ENCODE measurements around the gene UBXN11.

The UBXN11 gene

DNA sequence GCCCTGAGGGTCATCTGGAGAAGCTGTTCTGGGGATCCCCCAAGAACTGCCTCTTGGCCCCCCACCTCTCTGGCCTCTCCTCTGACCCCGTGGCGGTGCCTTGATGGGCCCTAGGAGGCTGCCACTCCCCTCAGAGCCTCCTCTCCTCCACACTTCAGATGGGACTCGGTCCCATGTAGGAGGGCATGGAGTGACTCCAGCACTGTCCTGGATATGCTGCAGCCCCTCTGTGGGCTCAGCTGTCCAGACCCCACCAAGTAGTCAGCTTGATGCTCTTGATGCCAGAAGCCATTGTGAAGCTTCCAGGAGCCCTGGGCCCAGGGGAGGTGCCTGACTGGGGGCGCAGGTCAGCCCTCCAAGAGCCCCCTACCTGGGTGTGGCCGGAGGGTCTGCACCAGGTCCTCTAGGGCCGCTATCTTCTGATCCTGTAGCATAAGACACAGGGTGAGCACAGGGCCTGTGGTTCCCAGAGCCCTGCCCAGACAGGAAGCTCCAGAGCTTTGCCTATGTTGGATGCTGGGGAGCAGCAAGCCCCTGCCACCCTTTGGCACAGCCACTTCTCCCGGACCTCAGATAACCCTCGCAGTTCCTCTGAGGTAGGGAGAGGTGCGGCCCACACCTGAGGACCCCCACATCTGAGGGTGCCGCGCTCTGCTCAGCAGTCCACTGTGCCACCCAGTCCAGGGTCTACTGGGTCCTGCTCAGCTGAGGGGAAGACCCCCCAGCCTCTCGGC lies 9.2 kb downstream of the UBXN11 start:
- no peak overlapping the region for H3K27ac ChIP-seq (ENCODE audit: low read length)
- H3K9me3 ChIP-seq (ENCODE audit: insufficient read depth, low read length): no peaks in the 10 kb centered on the region
- H3K27me3 ChIP-seq (ENCODE audit: low read depth, low read length): no peaks in the 10 kb centered on the region
- no peaks in the 10 kb centered on the region for H3K4me1 ChIP-seq (ENCODE audit: low read length)
- no peaks in the 10 kb centered on the region for H4K20me1 ChIP-seq (ENCODE audit: insufficient read depth, low read length)
- no peak overlapping the region for H3K9ac ChIP-seq (ENCODE audit: low read length)
- H3K79me2 ChIP-seq (ENCODE audit: low read length): no peaks in the 10 kb centered on the region
- no peaks in the 10 kb centered on the region for H3K36me3 ChIP-seq (replicated peaks; ENCODE audit: low read depth, low read length)
- TF ChIP-seq, protein P1, sequence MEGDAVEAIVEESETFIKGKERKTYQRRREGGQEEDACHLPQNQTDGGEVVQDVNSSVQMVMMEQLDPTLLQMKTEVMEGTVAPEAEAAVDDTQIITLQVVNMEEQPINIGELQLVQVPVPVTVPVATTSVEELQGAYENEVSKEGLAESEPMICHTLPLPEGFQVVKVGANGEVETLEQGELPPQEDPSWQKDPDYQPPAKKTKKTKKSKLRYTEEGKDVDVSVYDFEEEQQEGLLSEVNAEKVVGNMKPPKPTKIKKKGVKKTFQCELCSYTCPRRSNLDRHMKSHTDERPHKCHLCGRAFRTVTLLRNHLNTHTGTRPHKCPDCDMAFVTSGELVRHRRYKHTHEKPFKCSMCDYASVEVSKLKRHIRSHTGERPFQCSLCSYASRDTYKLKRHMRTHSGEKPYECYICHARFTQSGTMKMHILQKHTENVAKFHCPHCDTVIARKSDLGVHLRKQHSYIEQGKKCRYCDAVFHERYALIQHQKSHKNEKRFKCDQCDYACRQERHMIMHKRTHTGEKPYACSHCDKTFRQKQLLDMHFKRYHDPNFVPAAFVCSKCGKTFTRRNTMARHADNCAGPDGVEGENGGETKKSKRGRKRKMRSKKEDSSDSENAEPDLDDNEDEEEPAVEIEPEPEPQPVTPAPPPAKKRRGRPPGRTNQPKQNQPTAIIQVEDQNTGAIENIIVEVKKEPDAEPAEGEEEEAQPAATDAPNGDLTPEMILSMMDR (IDR thresholded peaks at IDR 0.05; ENCODE audit: low read depth, low read length): no peak
- TF ChIP-seq EZH2phosphoT487 (IDR thresholded peaks at IDR 0.05; ENCODE audit: low read depth): no peak
- no peak overlapping the region for H2AFZ ChIP-seq (ENCODE audit: low read depth, low read length)
- H3K4me2 ChIP-seq (ENCODE audit: low read length): no peak overlapping the region
- no peak overlapping the region for H3K4me3 ChIP-seq (ENCODE audit: low read length)

DNA sequence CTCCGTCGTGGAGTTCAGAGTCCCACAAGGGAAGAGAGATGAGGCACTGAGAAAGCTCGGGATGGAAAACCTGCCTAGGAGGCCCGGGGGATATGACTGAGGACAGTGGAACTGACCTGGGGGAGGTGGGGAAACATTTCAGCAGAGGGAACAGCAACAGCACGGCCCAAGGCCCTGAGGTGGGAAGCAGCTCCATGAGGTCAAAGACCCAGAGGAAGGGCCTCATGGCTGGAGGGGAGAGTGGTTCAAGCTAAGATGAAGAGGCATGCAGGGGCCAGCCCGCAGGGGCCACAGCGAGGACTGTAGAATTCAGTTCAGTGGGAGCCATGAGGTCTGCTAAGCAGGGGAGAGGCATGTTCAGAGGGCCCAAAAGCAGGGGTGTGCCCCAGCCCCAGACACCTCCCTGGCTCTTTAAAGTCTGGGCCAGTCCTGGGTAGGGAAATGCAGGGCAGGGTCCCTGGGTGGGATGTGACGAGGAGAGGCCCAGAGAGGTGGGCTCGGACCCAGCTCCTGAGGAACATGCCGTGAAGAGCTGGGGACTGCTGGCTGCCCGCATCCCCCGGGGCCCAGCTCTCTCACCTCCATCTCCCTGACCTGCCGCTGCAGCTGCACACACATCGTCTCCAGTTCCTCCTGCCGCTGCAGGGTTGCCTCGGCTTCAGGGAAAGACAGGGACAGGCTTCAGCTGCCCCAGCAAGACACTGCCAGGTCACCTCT lies 9.9 kb downstream of the UBXN11 start:
- no peaks in the 10 kb centered on the region for H4K20me1 ChIP-seq (ENCODE audit: insufficient read depth, low read length)
- H3K79me2 ChIP-seq (ENCODE audit: low read length): no peaks in the 10 kb centered on the region
- H3K4me2 ChIP-seq (ENCODE audit: low read length): no peak overlapping the region
- H3K27me3 ChIP-seq (ENCODE audit: low read depth, low read length): no peaks in the 10 kb centered on the region
- no peak overlapping the region for H3K27ac ChIP-seq (ENCODE audit: low read length)
- H2AFZ ChIP-seq (ENCODE audit: low read depth, low read length): no peak overlapping the region
- H3K4me1 ChIP-seq (ENCODE audit: low read length): no peaks in the 10 kb centered on the region
- H3K4me3 ChIP-seq (ENCODE audit: low read length): no peak overlapping the region
- no peaks in the 10 kb centered on the region for H3K36me3 ChIP-seq (replicated peaks; ENCODE audit: low read depth, low read length)
- TF ChIP-seq, protein P1 (IDR thresholded peaks at IDR 0.05; ENCODE audit: low read depth, low read length): no peak
- TF ChIP-seq EZH2phosphoT487 (IDR thresholded peaks at IDR 0.05; ENCODE audit: low read depth): no peak
- H3K9me3 ChIP-seq (ENCODE audit: insufficient read depth, low read length): no peaks in the 10 kb centered on the region
- H3K9ac ChIP-seq (ENCODE audit: low read length): no peak overlapping the region

DNA sequence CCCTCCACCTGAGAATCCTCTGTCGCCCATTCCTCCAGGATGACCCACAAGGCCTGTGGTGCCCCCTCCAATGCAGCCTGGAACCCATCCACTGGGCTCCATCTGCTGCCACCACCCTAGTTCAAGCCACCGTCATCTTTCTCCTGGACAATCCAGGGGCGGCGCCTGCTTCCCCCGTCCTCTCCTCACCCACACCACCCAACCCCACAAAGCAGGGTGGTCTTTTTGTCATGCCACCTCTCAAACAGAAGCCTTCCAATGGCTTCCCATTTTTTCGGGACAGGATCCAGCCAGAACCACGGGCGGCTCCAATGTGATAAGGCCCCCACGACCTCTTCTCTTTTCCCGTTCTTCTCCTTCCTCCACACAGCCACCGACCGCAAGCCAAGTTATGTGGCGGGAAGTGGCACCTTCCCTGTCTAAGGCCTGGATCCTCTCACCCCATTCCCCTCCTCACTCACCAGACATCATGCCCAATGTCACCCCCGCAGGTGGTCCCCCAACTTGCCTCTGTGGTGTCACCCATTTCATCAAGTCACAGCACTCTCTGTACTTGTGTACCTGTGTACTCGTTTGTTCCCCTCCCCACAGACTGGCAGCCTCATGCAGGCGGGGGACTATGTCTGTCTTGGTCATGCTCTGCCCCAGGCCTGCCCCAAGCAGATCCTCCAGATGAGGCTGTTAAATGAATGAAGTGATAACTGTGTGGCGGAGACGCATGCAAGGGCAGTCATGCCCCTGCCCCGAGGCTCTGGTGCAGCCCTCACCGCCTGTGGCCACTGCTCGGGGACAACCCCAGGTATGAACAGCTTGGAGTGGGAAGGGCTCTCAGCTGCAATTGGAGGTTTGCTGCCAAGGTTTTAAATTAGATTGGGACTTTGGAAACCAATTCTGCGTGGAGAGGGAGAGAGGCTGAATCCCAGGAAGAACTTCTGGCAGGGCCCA lies 11.0 kb downstream of the UBXN11 start:
- no peak overlapping the region for H3K4me3 ChIP-seq (ENCODE audit: low read length)
- H3K27me3 ChIP-seq (ENCODE audit: low read depth, low read length): no peaks in the 10 kb centered on the region
- no peaks in the 10 kb centered on the region for H3K36me3 ChIP-seq (replicated peaks; ENCODE audit: low read depth, low read length)
- peaks cover under 1% of the 10 kb centered on the region; the same call in 1 of the 2 replicates for H3K9me3 ChIP-seq (ENCODE audit: insufficient read depth, low read length)
- TF ChIP-seq, protein P1 (IDR thresholded peaks at IDR 0.05; ENCODE audit: low read depth, low read length): no peak
- TF ChIP-seq EZH2phosphoT487 (IDR thresholded peaks at IDR 0.05; ENCODE audit: low read depth): no peak
- no peak overlapping the region for H3K9ac ChIP-seq (ENCODE audit: low read length)
- no peak overlapping the region for H3K4me2 ChIP-seq (ENCODE audit: low read length)
- H4K20me1 ChIP-seq (ENCODE audit: insufficient read depth, low read length): no peaks in the 10 kb centered on the region
- no peak overlapping the region for H2AFZ ChIP-seq (ENCODE audit: low read depth, low read length)
- no peaks in the 10 kb centered on the region for H3K79me2 ChIP-seq (ENCODE audit: low read length)
- no peak overlapping the region for H3K27ac ChIP-seq (ENCODE audit: low read length)
- peaks cover 8% of the 10 kb centered on the region for H3K4me1 ChIP-seq (ENCODE audit: low read length)

Measured in OCI-LY3 (cell line).